Sigmoid colon (tissue), 7 donors: ENCODE measurements around the gene ENTR1. TPM values are rescaled to one million over a fixed set of nuclear protein-coding genes. Genes with fewer than 3 reads are reported as not detected.

Experiments
- DNase-seq: peaks from one replicate; pipeline ENCODE4 v3.0.0-alpha.2; 2019
- H3K27ac ChIP-seq, 4 donors: fragments of 200-600 bp; sonication (generic); one replicate each; pipeline ENCODE4 v1.5.1; 2016 to 2019; ENCODE audit warnings: mild to moderate bottlenecking in 1 of 4
- H3K27me3 ChIP-seq, 3 donors: fragments of 200-600 bp; sonication (generic); one replicate each; pipeline ENCODE4 v1.5.1; 2019; ENCODE audit warnings: mild to moderate bottlenecking in 1 of 3
- H3K36me3 ChIP-seq, 4 donors: fragments of 200-600 bp; sonication (generic); one replicate each; pipeline ENCODE4 v1.5.1; 2016 to 2019
- H3K4me1 ChIP-seq, 4 donors: fragments of 200-600 bp; sonication (generic); one replicate each; pipeline ENCODE4 v1.5.1; 2017 to 2019
- H3K4me3 ChIP-seq, 4 donors: fragments of 200-600 bp; sonication (generic); one replicate each; pipeline ENCODE4 v1.5.1; 2017 to 2019; ENCODE audit warnings: mild to moderate bottlenecking in 2 of 4, moderate library complexity in 1 of 4
- H3K9me3 ChIP-seq, 4 donors: fragments of 200-600 bp in 3 of 4; sonication (generic) in 3 of 4; one replicate each; pipeline versions ENCODE4 v1.5.1 to v1.6.1; 2013 to 2019
- EP300 ChIP-seq, 4 donors: sonication (generic); formaldehyde crosslinking; IDR thresholded peaks; one replicate each; pipeline ENCODE4 v1.6.1; 2017; ENCODE audit warnings: antibody characterized with exemption in 4 of 4
- POLR2A ChIP-seq, 2 donors: fragments of 450-650 bp; IDR thresholded peaks; one replicate each; pipeline ENCODE4 v1.6.1; 2016; ENCODE audit warnings: antibody characterized with exemption in 2 of 2, mild to moderate bottlenecking in 2 of 2, moderate library complexity in 2 of 2
- POLR2AphosphoS5 ChIP-seq, 4 donors: sonication (generic); formaldehyde crosslinking; IDR thresholded peaks; one replicate each; pipeline ENCODE4 v1.6.1; 2017; ENCODE audit warnings: antibody characterized with exemption in 4 of 4
- WGBS, 2 donors: extraction: QIAGEN DNeasy Blood & Tissue Kit; methylation state at CpG; one replicate each; pipeline ENCODE4 v1.1.7; 2013; 5-methylcytosine and 5-hydroxymethylcytosine counted together
- intact Hi-C: fragments of 100-400 bp; cut with DNase I; formaldehyde crosslinking; loops from one replicate; pipeline ENCODE4 v1.15.1; 2023
- polyA plus RNA-seq, 3 donors: library from polyadenylated mRNA; stranded (reverse); fragments of 200-250 nt; gene quantifications; one replicate each; pipeline ENCODE4 v1.2.3, GENCODE V29; 2013
- total RNA-seq, 4 donors: library from RNA; depleted of rRNA; stranded (reverse); fragments of >200 nt; gene quantifications; one replicate each; pipeline ENCODE4 v1.1.0, GENCODE V29; 2016
- TF ChIP-seq, protein P1 (sequence below), 4 experiments: fragments of 450-650 bp in 3 of 4; fragments of 200-600 bp in 1 of 4; IDR thresholded peaks; one replicate each; pipeline ENCODE4 v1.5.1; 2016 to 2019; ENCODE audit warnings: antibody characterized with exemption in 4 of 4, mild to moderate bottlenecking in 3 of 4, moderate library complexity in 2 of 4
- donor health status: healthy with polysubstance abuse.
- donor health status: Bipolar disorder and iron deficiency.
- donor health status: healthy.

Gene ENTR1
- total and polyA plus RNA-seq, 7 donors = 16.2 to 47.2 (median 30.6) TPM

DNA sequence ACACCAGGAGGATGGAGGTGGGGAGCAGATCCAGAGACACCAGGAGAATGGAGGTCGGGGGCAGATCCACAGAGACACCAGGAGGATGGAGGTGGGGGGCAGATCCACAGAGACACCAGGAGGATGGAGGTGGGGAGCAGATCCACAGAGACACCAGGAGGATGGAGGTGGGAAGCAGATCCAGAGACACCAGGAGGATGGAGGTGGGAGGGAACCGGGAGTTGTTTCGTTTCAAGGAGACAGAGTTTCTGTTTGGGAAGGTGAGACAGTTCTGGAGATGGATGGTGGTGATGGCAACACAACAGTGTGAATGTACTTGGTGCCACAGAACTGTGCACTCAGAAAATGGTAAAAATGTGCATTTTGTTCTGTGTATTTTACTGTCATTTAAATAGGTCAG, 38.2 kb upstream of the ENTR1 start:
- peaks cover 49 to 97% (median 66%) of the 10 kb centered on the region in 4 donors for H3K36me3 ChIP-seq
- DNase-seq = no peak
- H3K4me3 ChIP-seq = no peak overlapping the region
- H3K27ac ChIP-seq = no peak overlapping the region
- H3K27me3 ChIP-seq = no peaks in the 10 kb centered on the region
- TF ChIP-seq, protein P1, sequence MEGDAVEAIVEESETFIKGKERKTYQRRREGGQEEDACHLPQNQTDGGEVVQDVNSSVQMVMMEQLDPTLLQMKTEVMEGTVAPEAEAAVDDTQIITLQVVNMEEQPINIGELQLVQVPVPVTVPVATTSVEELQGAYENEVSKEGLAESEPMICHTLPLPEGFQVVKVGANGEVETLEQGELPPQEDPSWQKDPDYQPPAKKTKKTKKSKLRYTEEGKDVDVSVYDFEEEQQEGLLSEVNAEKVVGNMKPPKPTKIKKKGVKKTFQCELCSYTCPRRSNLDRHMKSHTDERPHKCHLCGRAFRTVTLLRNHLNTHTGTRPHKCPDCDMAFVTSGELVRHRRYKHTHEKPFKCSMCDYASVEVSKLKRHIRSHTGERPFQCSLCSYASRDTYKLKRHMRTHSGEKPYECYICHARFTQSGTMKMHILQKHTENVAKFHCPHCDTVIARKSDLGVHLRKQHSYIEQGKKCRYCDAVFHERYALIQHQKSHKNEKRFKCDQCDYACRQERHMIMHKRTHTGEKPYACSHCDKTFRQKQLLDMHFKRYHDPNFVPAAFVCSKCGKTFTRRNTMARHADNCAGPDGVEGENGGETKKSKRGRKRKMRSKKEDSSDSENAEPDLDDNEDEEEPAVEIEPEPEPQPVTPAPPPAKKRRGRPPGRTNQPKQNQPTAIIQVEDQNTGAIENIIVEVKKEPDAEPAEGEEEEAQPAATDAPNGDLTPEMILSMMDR (IDR thresholded peaks at IDR 0.05) = no peak
- TF ChIP-seq POLR2AphosphoS5 (IDR thresholded peaks at IDR 0.05) (no peak), EP300 (IDR thresholded peaks at IDR 0.05) (no peak), POLR2A (IDR thresholded peaks at IDR 0.05) (no peak)
- H3K4me1 ChIP-seq = no peaks in the 10 kb centered on the region
- intact Hi-C loops = no loop called here
- WGBS, 2 donors = 92% methylated on average over 3 of the region's 3 CpGs
- H3K9me3 ChIP-seq = no peaks in the 10 kb centered on the region

DNA sequence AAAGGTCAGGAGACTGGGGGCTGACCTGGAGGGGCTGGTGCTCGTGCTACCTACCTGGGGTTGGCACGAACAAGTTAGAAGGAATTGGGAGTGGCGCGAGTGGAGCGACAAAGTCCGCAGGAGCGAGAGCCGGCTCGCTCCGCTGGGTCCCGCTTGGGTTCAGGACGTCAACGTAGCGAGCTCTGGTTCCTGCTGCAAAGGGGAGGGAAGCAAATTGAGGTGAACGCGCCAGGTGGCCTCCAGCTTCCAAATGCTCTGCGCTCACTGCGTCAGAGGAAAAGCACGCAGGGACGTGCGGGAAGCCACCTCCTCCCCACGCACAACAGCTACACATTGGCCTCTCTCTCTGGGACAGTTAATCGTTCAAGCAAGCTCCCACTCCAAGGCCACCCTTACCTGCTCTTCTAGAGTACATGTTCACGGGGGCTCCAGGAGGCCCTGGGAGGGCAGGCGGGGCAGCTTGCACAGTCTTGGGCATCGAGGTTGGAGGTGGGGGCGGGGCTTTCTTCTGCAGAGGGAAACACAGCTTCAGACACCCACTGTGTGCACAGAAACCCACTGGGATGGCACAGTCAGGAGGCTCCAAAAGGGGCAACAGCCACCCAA, 36.9 kb upstream of the ENTR1 start:
- no peak for DNase-seq
- intact Hi-C loops = no loop called here
- H3K36me3 ChIP-seq = peaks cover 53 to 99% (median 70%) of the 10 kb centered on the region in 4 donors
- no peaks in the 10 kb centered on the region for H3K4me1 ChIP-seq
- no peak for TF ChIP-seq EP300 (IDR thresholded peaks at IDR 0.05)
- TF ChIP-seq POLR2A (IDR thresholded peaks at IDR 0.05) = no peak
- TF ChIP-seq, protein P1 (IDR thresholded peaks at IDR 0.05) = no peak
- no peak for TF ChIP-seq POLR2AphosphoS5 (IDR thresholded peaks at IDR 0.05)
- WGBS, 2 donors = 95 to 96% methylated on average over 27 of the region's 27 CpGs
- H3K4me3 ChIP-seq = no peak overlapping the region
- no peaks in the 10 kb centered on the region for H3K9me3 ChIP-seq
- H3K27me3 ChIP-seq = no peaks in the 10 kb centered on the region
- no peak overlapping the region for H3K27ac ChIP-seq

DNA sequence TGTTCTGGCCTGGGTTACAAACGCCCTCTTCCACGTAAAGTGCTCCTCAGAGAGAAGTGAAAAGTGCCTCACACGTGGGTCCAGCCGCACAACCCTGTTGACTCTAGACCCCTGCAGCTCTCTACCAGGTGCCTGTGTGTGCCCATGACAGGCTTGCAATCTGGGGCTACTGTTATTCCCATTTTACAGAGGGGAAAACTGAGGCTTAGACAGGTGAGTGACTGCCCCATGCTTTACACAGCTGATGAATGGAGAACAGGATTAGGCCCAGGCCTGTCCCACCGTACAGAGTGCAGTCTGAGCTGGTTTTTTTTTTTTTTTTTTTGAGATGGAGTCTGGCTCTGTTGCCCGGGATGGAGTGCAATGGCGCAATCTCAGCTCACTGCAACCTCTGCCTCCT, 35.4 kb upstream of the ENTR1 start:
- 93 to 95% methylated on average over 7 of the region's 7 CpGs for WGBS, 2 donors
- intact Hi-C loops = no loop called here
- no peak overlapping the region for H3K27ac ChIP-seq
- no peak for DNase-seq
- H3K4me1 ChIP-seq = no peaks in the 10 kb centered on the region
- H3K9me3 ChIP-seq = no peaks in the 10 kb centered on the region
- TF ChIP-seq, protein P1 (IDR thresholded peaks at IDR 0.05) = no peak
- no peak for TF ChIP-seq EP300 (IDR thresholded peaks at IDR 0.05)
- TF ChIP-seq POLR2AphosphoS5 (IDR thresholded peaks at IDR 0.05) = no peak
- TF ChIP-seq POLR2A (IDR thresholded peaks at IDR 0.05) = no peak
- H3K27me3 ChIP-seq = no peaks in the 10 kb centered on the region
- peaks cover 56 to 100% (median 69%) of the 10 kb centered on the region in 4 donors for H3K36me3 ChIP-seq
- H3K4me3 ChIP-seq = no peak overlapping the region

DNA sequence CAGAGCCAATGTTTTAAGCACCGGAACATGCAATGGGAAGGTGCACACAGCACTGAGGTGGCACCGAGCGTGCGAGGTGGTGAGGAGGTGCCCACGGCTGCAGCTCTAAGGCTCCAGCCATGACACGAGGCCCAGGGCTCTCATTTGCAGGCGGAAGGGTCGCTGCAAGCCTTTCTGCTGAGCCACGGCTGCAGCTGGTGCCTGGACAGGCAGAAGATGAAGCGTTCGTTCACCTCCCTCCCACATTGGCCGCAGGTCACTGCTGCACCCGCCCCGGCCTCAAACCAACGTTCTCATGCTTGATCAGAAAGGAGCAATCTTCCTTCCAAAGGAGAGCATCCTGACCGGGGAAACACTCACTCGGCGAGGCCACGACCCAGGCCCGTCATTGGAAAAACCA, 33.7 kb upstream of the ENTR1 start:
- TF ChIP-seq, protein P1 (IDR thresholded peaks at IDR 0.05) = no peak
- TF ChIP-seq EP300 (IDR thresholded peaks at IDR 0.05) (no peak), POLR2A (IDR thresholded peaks at IDR 0.05) (no peak), POLR2AphosphoS5 (IDR thresholded peaks at IDR 0.05) (no peak)
- H3K4me1 ChIP-seq = peaks cover 0 to 7% (median 5%) of the 10 kb centered on the region in 4 donors
- H3K36me3 ChIP-seq = peaks cover 54 to 85% (median 58%) of the 10 kb centered on the region in 4 donors
- H3K9me3 ChIP-seq = no peaks in the 10 kb centered on the region
- H3K4me3 ChIP-seq = no peak overlapping the region
- H3K27ac ChIP-seq = no peak overlapping the region
- H3K27me3 ChIP-seq = no peaks in the 10 kb centered on the region
- intact Hi-C loops = no loop called here
- no peak for DNase-seq
- 92 to 96% methylated on average over 20 of the region's 20 CpGs for WGBS, 2 donors

DNA sequence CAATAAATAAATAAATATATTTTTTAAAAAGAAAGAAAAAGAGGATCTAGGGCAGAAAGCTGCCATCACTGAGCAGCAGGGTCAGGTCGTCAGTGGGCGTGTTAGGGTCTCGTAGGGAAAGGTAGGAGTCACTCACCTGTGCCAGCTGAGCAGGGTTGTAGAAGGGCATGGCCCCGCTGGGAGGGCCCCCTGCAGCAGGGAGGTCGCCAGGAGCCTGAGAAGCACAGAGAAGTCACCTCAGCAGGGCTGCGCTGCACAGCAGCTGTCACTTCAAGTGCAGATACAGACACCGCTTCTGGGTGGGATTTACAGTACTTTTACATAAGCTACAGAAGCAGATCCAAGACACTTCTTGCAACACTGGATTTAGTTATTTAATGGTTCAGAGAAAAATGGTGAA, 33.3 kb upstream of the ENTR1 start:
- no peak overlapping the region for H3K4me3 ChIP-seq
- H3K9me3 ChIP-seq = no peaks in the 10 kb centered on the region
- TF ChIP-seq POLR2AphosphoS5 (IDR thresholded peaks at IDR 0.05) = no peak
- TF ChIP-seq EP300 (IDR thresholded peaks at IDR 0.05) = no peak
- TF ChIP-seq, protein P1 (IDR thresholded peaks at IDR 0.05) = no peak
- TF ChIP-seq POLR2A (IDR thresholded peaks at IDR 0.05) = no peak
- WGBS, 2 donors = 93 to 95% methylated on average over 7 of the region's 7 CpGs
- no peaks in the 10 kb centered on the region for H3K27me3 ChIP-seq
- DNase-seq = no peak
- peaks cover 51 to 80% (median 56%) of the 10 kb centered on the region in 4 donors for H3K36me3 ChIP-seq
- H3K27ac ChIP-seq = no peak overlapping the region
- intact Hi-C loops = no loop called here
- H3K4me1 ChIP-seq = peaks cover 0 to 11% (median 7%) of the 10 kb centered on the region in 4 donors
